Stimulated activated CD4-positive, alpha-beta T cell treated with anti-CD3 and anti-CD28 coated beads, Interleukin-1b, Interleukin-23, amount 100 ng/mL, for 4 hours (primary cell): ENCODE measurements around the gene ENPP7.
A peak's percentile ranks its signal among the peaks of the same experiment; 100 is the strongest.

Source experiments
- DNase-seq, 2 donors: peaks; one replicate each; pipeline ENCODE4 v3.0.0-alpha.2; 2020; ENCODE audit warnings: low read depth in 2 of 2

Gene ENPP7

GRCh38 chr17:79732804-79733691 lies 2.3 kb downstream of the ENPP7 start:
- DNase-seq, result no peak

GRCh38 chr17:79733692-79734070 lies 2.9 kb downstream of the ENPP7 start:
- DNase-seq, result no peak

- DNase-seq, result no peak
These were observed 4.4 kb downstream of the ENPP7 start for GRCh38 chr17:79735096-79735495.

GRCh38 chr17:79737046-79737921 lies 6.5 kb downstream of the ENPP7 start:
- DNase-seq, result no peak

- no peak for DNase-seq
These were observed 7.3 kb downstream of the ENPP7 start for GRCh38 chr17:79737922-79738578.

- DNase-seq, result no peak
These were observed 7.9 kb downstream of the ENPP7 start for GRCh38 chr17:79738643-79739042.

- DNase-seq, result no peak
These were observed 8.7 kb downstream of the ENPP7 start for GRCh38 chr17:79739148-79740062.

- DNase-seq, result no peak
These were observed 9.7 kb downstream of the ENPP7 start for GRCh38 chr17:79740413-79740812.

- no peak for DNase-seq
These were observed 10.6 kb downstream of the ENPP7 start for GRCh38 chr17:79741401-79741750.

GRCh38 chr17:79741751-79742588 lies 11.2 kb downstream of the ENPP7 start:
- DNase-seq, result peak; percentile 66 to 68

GRCh38 chr17:79742589-79742918 lies 11.8 kb downstream of the ENPP7 start:
- no peak for DNase-seq

GRCh38 chr17:79742951-79743476 lies 12.3 kb downstream of the ENPP7 start:
- no peak for DNase-seq

- no peak for DNase-seq
These were observed 12.9 kb downstream of the ENPP7 start for GRCh38 chr17:79743614-79744013.

GRCh38 chr17:79745641-79746105 lies 14.9 kb downstream of the ENPP7 start:
- no peak for DNase-seq

- DNase-seq, result no peak
These were observed 16.3 kb downstream of the ENPP7 start for GRCh38 chr17:79746889-79747507.

GRCh38 chr17:79747508-79748294 lies 17.0 kb downstream of the ENPP7 start:
- no peak for DNase-seq

GRCh38 chr17:79748295-79749099 lies 17.8 kb downstream of the ENPP7 start:
- DNase-seq, result no peak
